ENCODE data around the gene CCL18.
"Not testable (repeated sequence)": the region's sequence is repeated elsewhere in the genome, so short reads cannot be mapped to it uniquely, and the experiment has no call there.

The CCL18 gene

DNA sequence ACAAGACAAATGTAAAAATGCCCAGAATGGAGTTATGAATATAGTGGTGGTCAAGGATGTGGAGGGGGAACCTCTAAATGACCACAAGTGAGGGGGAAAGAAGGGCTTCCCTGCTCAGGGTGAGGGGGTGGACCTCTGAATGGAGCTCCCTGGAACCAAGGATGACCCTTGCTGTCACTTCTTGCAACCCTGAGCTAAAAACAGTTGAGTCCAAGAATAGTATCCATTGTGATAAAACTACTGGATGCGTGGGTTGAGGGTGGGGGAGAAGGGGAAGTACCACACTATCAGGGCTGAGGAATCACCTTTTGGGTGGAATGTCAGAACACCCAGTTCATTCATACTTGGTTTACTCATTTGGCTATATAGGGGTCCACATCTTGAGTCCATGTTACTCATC, 34.9 kb downstream of the CCL18 start:
- in situ Hi-C loops (cut with MboI; ENCODE audit: low sequenced_read_pairs): not testable (repeated sequence)

DNA sequence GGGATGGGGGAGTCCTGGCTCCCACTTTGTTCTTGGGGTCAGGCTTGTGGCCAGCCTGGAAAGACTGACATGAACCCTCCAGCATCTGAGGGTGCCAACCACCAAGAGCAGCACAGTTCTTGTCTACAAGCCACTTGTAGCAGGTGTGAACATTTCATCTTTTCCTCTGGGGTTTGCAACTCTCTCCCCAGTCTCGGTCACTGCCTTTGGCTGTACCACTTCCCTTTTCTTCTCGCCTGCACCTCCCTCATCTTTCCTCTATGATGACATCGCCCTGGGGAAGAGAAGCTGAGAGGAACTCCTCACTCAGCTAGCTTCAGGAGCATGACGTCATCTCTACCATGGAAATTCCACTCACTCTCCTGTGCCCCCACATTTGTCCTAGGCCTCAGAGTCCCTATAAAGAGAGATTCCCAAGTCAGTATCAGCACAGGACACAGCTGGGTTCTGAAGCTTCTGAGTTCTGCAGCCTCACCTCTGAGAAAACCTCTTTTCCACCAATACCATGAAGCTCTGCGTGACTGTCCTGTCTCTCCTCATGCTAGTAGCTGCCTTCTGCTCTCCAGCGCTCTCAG, 39.4 kb downstream of the CCL18 start, which contains the start of gene CCL4:
Gene CCL4 (plus strand): TSS at position 427 of the 575 bp plus-strand sequence. CDS start 79 bp downstream, at position 506.
- in situ Hi-C loops (cut with MboI; ENCODE audit: low sequenced_read_pairs): not testable (repeated sequence)

DNA sequence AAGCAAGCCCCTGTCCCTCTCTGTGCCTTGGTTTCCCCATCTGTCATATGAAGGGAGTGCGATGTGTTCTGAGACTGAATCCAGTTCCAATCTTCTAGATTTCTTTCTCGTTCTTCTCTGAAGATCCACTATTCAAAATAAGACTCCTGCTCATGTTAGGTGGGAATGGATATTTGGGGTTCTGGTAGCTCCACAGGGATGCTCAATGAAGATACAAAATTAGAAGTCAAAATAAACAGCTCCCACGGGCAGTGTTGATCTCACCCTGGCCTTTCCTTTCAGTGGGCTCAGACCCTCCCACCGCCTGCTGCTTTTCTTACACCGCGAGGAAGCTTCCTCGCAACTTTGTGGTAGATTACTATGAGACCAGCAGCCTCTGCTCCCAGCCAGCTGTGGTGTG, 40.2 kb downstream of the CCL18 start:
- in situ Hi-C loops (cut with MboI; ENCODE audit: low sequenced_read_pairs): not testable (repeated sequence)

DNA sequence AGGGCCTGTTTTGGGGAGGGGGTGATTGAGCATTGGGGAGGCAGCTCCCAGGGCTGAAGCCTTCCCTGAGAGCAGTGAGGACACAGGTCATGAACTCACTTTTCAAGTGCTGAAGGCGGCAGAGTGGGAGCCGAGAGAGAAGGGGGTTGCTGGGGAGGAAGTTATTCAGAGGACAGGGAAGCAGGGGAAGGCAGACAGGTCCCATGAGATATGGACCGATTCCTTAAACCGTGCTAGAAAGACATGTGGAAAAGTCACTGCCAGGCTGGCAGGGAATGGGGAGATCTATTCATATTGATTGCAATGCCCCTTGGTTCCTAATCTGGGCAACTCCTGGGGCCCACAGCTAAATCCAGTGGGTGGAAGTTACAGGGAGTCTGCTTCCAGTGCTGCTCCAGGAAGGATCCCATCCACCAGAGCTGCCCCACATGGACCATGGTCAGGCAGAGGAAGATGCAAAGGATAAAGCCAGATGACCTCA, 40.7 kb downstream of the CCL18 start:
- in situ Hi-C loops (cut with MboI; ENCODE audit: low sequenced_read_pairs): no loop called here

DNA sequence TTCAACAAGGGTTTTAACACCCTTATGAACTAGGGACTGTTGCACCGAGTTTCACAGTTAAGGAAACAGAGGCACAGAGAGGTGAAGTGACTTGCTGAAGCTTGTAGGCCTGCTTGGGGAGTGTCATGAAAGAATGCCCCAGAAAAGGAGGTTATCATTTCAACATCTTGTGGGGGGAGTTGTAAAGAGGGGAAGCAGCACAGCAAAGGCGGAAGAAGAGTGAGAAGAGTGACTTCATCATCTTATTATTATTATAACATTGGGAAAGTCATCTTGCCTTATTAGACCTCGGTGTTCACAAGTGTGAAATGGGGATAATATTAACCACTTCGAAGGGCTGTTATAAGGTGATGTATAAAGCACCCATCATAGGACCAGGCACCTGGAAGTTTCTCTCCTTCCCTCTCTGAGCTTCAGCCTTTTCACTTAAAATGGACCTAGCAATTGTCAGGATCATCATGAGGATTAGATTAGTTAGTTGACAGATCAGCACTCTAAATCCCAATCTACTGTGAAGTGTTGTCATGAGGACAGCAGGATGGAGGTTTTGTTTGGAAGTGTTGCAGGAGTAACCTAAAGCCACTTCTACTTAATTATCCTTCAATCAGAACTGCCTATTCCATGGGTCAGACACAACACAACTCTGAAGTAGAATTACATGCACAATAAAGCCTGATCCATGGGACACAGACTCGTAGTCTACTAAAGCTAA, 41.9 kb downstream of the CCL18 start:
- in situ Hi-C loops (cut with MboI; ENCODE audit: low sequenced_read_pairs): no loop called here

DNA sequence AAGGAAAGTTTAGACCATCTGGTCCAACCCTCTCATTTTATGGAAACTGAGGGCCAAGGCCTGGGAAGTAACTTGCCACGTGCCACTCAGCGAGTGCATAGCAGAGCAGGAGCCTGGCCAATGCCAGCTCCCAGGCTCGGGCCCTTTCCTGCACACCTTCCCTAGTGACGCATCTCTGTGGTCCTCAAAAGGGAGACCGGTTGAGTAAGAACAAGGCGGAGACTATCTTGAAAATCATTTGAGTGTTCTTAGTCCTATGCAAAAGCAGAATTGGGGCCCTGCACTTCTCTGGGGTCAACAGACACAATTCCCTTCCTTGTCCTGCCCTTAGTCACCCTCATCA, 42.4 kb downstream of the CCL18 start:
- in situ Hi-C loops (cut with MboI; ENCODE audit: low sequenced_read_pairs): no loop called here

DNA sequence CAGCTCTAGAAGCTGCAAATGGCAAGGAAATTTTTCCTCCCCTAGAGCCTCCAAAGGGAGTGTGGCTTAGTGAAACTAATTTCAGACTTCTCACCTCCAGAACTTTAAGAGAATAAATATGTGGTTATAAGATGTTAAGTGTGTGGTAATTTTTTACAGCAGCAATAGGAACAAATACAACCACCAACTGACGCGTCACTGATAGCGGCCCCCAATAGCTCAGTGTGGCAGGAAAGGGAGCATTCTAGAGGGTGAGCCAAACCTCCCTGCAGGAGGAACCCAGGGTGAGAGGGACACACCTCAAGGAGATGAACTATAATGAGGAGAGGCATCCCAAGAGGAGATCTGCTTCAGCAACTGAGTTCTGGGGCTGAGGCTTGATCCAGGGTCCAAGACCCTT, 43.6 kb downstream of the CCL18 start:
- in situ Hi-C loops (cut with MboI; ENCODE audit: low sequenced_read_pairs): no loop called here

DNA sequence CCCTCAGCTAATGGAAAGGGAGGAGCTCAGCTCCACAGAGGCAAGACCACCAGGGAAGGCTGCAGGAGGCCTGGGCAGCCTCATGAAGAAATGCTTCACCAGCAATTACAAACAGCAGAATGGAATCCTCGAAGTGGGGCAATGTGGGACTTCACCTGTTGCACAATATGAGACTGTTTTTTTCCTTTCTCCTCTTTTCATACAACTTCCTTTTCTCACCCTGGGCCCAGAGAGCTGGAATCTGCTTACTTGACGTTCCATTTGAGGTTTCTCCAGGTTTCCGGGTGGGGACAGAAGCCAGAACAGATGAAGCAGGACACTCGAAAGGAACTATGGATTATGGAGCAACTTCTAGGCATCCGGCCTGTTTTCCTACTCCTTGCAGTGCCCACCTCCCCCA, 44.2 kb downstream of the CCL18 start:
- in situ Hi-C loops (cut with MboI; ENCODE audit: low sequenced_read_pairs): not testable (repeated sequence)

DNA sequence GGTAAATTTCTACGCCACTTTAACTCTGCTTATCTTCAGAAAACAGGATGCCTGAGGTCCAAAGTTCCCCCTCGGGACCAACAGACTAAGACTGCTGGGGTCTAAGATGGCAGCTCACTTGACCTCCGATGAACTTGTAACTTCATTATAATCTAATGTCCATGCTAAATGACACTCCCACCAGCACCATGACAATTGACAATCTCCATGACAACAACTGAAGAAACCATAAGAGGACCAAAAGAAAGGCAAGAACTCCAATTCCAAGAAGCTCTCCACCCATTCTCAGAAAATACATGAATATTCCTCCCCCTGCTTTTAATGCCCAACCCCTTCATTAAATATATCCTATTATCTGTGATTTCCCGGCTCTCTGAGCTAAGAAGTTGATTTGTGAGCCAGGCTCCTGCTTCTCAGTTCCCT, 47.0 kb downstream of the CCL18 start:
- in situ Hi-C loops (cut with MboI; ENCODE audit: low sequenced_read_pairs): no loop called here

DNA sequence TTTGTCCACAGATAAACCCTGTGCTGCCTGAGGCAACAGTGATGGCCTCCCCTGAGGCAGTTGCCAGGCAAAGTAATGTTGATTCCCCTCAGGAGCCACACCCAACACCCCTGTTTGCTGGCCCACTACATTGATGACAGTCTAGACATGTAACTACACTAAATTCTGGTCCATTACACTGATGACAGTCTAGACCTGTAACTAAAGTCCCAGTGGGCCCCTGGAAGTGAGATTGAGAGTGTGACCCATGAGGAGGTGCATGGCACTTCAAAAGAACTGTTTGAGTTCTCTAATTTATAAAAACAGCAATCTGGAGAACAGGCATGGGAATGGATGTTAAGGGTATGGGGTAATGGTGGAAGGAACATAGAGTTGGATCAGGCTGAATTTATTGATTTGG, 48.5 kb downstream of the CCL18 start:
- in situ Hi-C loops (cut with MboI; ENCODE audit: low sequenced_read_pairs): no loop called here

DNA sequence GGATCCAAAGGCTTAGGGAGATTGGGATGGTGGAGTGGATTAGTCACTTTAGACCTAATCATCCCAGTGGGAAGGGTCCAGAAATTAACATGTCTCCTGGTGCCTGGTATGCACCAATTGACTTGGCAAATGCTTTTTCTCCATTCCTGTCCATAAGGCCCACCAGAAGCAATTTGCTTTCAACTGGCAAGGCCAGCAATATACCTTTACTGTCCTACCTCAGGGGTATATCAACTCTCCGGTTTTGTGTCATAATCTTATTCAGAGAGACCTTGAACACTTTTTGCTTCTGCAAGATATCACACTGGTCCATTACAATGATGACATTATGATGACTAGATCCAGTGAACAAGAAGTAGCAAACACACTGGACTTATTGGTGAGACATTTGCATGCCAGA, 49.1 kb downstream of the CCL18 start:
- in situ Hi-C loops (cut with MboI; ENCODE audit: low sequenced_read_pairs): not testable (repeated sequence)

DNA sequence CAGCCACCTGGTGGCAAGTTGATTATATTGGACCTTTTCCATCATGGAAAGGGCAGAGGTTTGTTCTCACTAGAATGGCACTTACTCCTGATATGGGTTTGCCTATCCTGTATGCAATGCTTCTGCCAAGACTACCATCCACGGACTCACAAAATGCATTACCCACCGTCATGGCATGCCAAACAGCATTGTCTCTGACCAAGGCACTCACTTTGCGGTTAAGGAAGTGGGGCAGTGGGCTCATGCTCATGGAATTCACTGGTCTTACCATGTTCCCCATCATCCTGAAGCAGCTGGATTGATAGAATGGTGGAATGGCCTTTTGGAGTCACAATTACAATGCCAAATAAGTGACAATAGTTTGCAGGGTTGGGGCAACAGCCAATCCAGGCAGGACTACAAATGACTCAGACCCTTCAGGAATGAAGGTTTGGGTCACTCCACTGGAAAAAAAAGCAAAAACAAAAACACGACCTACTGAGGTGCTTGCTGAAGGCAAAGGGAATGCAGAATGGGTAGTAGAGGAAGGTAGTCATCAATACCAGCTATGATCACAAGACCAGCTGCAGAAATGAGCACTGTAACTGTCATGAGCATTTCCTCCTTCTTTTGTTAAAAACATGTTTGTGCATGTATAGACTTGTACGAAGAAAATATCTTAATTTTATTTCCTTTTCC, 51.0 kb downstream of the CCL18 start:
- in situ Hi-C loops (cut with MboI; ENCODE audit: low sequenced_read_pairs): not testable (repeated sequence)

DNA sequence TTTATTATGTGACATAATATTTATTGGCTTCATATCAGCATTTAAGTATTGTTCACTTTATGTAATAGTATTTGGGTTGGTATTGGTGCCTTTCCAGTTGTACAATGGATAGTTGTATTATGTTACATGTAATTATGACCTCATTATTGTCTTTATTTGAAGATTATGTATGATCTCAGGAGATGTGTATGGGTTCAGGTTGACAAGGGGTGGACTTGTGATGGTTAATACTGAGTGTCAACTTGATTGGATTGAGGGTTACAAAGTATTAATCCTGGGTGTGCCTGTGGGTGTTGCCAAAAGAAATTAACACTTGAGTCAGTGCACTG, 51.5 kb downstream of the CCL18 start:
- in situ Hi-C loops (cut with MboI; ENCODE audit: low sequenced_read_pairs): not testable (repeated sequence)

DNA sequence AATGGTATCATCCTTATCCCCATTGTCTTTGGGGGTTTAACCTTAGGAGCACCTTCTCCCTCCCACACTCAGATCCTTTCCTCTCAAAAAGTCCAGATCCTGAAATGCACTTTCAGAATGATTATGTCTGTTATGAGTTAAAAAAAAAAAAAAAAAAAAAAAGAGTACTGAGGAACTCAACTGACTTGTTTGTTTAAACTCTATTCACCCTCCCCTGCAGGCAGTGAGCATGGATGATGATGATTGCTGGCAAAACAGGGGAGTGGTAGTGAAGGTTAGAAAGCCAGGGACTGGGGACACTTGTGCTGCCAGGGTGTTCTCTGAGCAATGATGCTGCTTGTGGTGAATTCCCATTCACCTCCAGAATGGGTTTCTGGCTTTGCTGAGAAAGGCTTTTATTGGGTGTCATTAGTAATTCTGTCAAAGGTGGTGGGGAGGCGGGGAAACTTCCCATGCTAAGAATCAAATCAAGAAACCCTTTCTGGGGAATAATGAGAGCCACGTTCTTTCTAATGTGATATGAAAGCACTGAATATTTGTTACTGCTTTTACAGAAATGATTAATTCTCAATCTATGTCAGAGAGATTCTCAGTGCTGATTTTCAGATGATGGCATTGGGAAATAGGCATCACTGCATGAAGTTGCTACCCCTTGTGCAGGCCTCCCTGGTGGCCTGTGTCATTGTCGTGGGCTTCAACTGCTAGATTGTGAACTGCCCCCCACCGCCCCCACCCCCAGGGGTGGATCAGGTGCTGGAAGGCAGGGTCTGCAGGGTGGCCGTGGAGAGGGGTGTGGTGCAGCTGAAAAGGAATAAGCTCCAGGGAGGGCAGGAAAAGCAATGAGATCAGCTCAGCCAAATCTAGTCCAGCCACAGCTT, 53.7 kb downstream of the CCL18 start:
- in situ Hi-C loops (cut with MboI; ENCODE audit: low sequenced_read_pairs): no loop called here

DNA sequence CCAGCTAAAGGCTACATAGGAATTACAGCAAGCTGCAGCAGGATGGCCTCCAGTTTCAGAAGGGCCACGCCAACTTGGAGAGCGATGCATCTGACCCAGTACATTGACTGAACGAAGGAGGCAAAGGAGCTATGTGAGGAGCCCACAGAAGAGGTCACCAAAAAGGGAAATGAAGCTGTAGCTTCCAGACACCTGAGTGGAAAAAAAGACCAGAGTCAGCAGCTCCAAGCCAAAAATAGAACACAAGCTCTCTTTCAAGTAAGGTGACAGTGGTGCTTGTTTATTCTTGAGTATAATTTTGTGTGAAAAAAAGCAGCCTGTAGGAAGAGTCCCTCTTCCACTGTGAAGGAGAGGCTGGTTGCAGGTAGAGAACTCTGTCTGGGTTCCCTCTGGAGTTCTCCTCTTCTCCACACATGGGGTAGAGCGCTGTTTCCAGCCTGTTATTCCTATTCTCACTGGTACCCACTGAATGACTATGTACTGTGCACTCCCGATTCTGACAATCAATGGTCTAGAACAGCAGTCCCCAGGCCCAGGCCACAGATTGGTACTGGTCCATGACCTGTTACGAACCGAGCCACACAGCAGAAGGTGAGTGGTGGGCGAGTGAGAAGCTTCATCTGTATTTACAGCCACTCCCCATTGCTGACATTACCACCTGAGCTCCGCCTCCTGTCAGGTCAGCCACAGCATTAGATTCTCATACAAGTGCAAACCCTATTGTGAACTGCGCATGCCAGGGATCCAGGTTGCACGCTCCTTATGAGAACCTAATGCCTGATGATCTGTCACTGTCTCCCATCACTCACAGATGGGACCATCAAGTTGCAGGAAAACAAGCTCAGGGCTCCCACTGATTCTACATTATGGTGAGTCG, 54.6 kb downstream of the CCL18 start:
- in situ Hi-C loops (cut with MboI; ENCODE audit: low sequenced_read_pairs): no loop called here

DNA sequence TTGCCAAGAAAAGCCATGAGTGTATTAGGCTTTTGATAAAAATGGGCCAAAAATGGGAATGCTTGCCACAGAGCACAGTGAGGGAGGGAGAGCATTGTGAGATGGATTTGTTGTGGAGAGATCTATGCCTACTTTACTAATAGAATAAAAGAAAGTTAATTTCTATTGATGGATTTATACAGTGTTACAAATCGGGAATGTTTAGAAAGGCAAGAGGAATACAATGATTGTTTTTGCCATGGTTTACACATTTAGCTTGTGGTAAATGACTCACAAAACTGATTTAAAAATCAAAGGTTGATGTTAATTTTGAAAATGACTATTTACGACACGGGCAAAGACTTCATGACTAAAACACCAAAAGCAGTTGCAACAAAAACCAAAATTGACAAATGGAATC, 56.1 kb downstream of the CCL18 start:
- in situ Hi-C loops (cut with MboI; ENCODE audit: low sequenced_read_pairs): no loop called here

DNA sequence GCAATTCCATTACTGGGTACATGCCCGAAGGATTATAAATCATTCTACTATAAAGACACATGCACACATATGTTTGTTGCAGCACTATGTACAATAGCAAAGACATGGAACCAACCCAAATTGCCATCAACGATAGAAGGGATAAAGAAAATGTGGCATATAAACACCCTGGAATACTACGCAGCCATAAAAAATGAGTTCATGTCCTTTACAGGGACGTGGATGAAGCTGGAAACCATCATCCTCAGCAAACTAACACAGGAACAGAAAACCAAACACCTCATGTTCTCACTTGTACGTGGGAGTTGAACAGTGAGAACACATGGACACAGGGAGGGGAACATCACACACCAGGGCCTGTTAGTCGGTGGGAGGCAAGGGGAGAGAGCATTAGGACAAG, 57.0 kb downstream of the CCL18 start:
- in situ Hi-C loops (cut with MboI; ENCODE audit: low sequenced_read_pairs): not testable (repeated sequence)

All from hTERT RPE-1 (cell line).